ENCODE measurements around the gene C17orf67. TPM values are rescaled to one million over a fixed set of nuclear protein-coding genes. Genes with fewer than 3 reads are reported as not detected.

C17orf67 gene
- total RNA-seq, 1 experiment from 2014 or later, result 1.0 TPM

- no peak for DNase-seq
- no CpG with 5 or more reads among the region's 7 CpGs for whole genome bisulfite sequencing (ENCODE audit: extremely low coverage, insufficient read length, low lambda C conversion rate)
Observed at GRCh38 chr17:56812901-56813388, 20.8 kb downstream of the C17orf67 start.

More at GRCh38 chr17:56812901-56813388, 20.8 kb downstream of the C17orf67 start:
- Histone ChIP-seq H4K91ac (ENCODE audit: insufficient read length, low read depth, low read length) (no peak overlapping the region), H2AK5ac (ENCODE audit: insufficient read length, low read length) (no peak overlapping the region), H2BK120ac (ENCODE audit: low read depth, low read length, poor library complexity, severe bottlenecking) (no peak overlapping the region), H3K79me1 (ENCODE audit: insufficient read depth, low read depth, low read length, poor library complexity, severe bottlenecking) (no peaks in the 10 kb centered on the region), H3K9me3 (ENCODE audit: control insufficient read depth, low read depth, low read length) (no peaks in the 10 kb centered on the region), H3K9ac (ENCODE audit: extremely low read depth, insufficient read length, low read length) (no peak overlapping the region), H3K27ac (ENCODE audit: insufficient read length, low read depth, low read length) (no peak overlapping the region), H3T11ph (ENCODE audit: low read length) (no peak overlapping the region), H3K23ac (ENCODE audit: insufficient read length, low read depth, low read length) (no peak overlapping the region), H3K4me2 (ENCODE audit: insufficient read depth, insufficient read length, low read length) (no peak overlapping the region), H3K79me2 (ENCODE audit: insufficient read depth, low read length) (no peaks in the 10 kb centered on the region), H2BK20ac (ENCODE audit: low read depth, low read length, poor library complexity, severe bottlenecking) (no peak overlapping the region), H2AFZ (ENCODE audit: low read length) (no peak overlapping the region), H4K20me1 (ENCODE audit: control insufficient read depth, insufficient read depth, insufficient read length) (no peaks in the 10 kb centered on the region), H3K56ac (ENCODE audit: insufficient read length, low read depth, low read length) (no peak overlapping the region), H3K23me2 (ENCODE audit: insufficient read length, low read depth, low read length, poor library complexity, severe bottlenecking) (no peaks in the 10 kb centered on the region), H4K5ac (ENCODE audit: insufficient read length, low read depth, low read length) (no peak overlapping the region), H3K4me1 (ENCODE audit: insufficient read depth, low read length) (no peaks in the 10 kb centered on the region), H2BK15ac (ENCODE audit: low read depth, low read length) (no peak overlapping the region), H2BK12ac (ENCODE audit: insufficient read length, low read depth, low read length) (no peak overlapping the region), H3K4ac (ENCODE audit: low read depth, low read length) (no peak overlapping the region), H3K14ac (ENCODE audit: insufficient read depth, low read length) (no peak overlapping the region), H2BK5ac (ENCODE audit: insufficient read length, low read length) (no peak overlapping the region), H3K18ac (ENCODE audit: insufficient read length, low read depth, low read length) (no peak overlapping the region), H3K27me3 (ENCODE audit: insufficient read depth, low read length) (no peaks in the 10 kb centered on the region), H4K8ac (replicated peaks; ENCODE audit: insufficient read length, low read depth, low read length) (no peak overlapping the region)
- Mint-ChIP-seq H3K4me1 (peaks cover 0 to 8% of the 10 kb centered on the region in 2 experiments; a peak in 3 of 4 replicates), H3K4me3 (no peak overlapping the region), H3K36me3 (ENCODE audit: insufficient read depth in 1 of 3, low read depth in 3 of 3) (no peaks in the 10 kb centered on the region), H3K9me3 (no peaks in the 10 kb centered on the region), H3K27ac (no peak overlapping the region), H3K27me3 (ENCODE audit: low read depth) (no peaks in the 10 kb centered on the region; the same call in none of the 2 replicates)
- TF ChIP-seq, protein P1, sequence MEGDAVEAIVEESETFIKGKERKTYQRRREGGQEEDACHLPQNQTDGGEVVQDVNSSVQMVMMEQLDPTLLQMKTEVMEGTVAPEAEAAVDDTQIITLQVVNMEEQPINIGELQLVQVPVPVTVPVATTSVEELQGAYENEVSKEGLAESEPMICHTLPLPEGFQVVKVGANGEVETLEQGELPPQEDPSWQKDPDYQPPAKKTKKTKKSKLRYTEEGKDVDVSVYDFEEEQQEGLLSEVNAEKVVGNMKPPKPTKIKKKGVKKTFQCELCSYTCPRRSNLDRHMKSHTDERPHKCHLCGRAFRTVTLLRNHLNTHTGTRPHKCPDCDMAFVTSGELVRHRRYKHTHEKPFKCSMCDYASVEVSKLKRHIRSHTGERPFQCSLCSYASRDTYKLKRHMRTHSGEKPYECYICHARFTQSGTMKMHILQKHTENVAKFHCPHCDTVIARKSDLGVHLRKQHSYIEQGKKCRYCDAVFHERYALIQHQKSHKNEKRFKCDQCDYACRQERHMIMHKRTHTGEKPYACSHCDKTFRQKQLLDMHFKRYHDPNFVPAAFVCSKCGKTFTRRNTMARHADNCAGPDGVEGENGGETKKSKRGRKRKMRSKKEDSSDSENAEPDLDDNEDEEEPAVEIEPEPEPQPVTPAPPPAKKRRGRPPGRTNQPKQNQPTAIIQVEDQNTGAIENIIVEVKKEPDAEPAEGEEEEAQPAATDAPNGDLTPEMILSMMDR (conservative IDR thresholded peaks at IDR 0.05), result no peak

Data from H9 (cell line).